Mucosa of gallbladder (tissue), 1 donor: ENCODE data around the gene STXBP1. TPM values are rescaled to one million over a fixed set of nuclear protein-coding genes. Genes with fewer than 3 reads are reported as not detected.
"Not testable (repeated sequence)": the region's sequence is repeated elsewhere in the genome, so short reads cannot be mapped to it uniquely, and the experiment has no call there.

Experiments
- DNase-seq: peaks from one replicate; pipeline ENCODE4 v3.0.0-alpha.2; 2020; ENCODE audit warnings: low spot score
- total RNA-seq: library from RNA; stranded (reverse); gene quantifications from one replicate; pipeline ENCODE4 v1.2.1, GENCODE V29; 2021
- donor health status: DM: no; HTN: no; CAD: no.

Gene STXBP1
- total RNA-seq, 1 donor from 2014 or later: 52.8 TPM

DNA sequence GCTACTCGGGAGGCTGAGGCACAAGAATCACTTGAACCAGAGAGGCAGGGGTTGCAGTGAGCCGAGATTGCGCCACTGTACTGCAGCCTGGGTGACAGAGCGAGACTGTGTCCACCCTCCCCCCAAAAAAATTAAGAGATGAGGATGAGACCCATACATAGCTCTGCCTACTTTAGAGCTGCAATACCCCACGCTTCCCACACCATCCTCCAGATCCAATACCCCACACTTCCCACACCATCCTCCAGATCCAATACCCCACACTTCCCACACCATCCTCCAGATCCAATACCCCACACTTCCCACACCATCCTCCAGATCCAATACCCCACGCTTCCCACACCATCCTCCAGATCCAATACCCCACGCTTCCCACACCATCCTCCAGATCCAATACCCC, 34.9 kb upstream of the STXBP1 start:
- DNase-seq: not testable (repeated sequence)

DNA sequence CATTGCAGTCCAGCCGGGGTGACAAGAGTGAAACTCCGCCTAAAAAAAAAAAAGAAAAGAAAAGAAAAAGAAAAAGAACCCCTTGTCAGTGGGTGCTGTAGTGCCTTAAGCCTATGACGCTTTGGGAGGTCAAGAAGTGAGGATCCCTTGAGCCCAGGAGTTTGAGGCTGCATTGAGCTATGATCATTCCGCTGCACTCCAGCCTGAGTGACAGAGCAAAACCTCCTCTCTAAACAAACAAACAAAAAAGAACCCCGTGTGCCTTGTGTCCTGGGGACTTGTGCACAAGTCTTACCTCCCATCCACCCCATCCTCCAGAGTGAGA, 33.5 kb upstream of the STXBP1 start:
- no peak for DNase-seq

DNA sequence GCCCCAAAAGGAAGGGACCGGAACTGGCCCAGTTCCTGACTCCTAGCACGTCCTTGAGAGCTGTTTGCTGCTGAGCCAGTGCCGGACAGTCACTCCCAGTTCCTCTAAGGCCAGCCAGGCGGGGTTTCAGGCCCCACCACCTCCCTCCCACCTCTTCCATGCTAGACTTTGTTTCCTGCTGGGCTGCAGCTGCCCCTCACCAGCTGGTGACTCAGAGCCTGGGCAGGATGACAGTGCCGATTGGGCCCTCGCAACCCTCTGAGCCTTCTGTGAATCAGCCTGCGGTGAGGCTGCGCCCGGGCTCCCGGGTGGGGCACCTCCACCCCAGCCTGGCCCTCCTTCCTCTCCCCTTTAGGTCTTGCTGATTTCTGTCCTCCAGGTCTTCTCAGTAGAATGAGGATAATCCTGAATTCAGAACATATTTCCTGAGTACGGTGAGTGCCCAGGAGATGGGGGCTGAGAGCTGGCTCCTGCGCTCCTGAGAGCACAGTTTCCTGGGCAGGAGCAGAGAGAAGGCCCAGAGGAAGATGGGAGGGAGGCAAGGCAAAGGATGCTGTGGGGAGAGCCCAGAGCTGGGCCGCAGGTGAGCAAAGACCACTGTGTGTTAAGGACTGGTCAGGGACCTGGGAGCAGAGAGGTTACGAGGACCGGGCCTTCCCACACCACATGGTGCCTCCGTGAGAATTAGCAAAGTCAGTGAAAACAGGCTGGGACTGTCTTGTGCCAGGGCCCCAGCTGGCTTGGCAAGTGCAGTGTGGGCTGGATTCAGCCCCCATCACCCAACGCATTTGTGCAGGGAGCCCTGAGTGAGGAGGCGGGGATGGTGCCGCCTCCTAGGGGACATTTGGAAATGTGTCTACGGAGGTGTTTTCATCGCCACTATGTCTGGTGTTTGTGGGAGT, 32.9 kb upstream of the STXBP1 start:
- DNase-seq: peak; percentile 90

DNA sequence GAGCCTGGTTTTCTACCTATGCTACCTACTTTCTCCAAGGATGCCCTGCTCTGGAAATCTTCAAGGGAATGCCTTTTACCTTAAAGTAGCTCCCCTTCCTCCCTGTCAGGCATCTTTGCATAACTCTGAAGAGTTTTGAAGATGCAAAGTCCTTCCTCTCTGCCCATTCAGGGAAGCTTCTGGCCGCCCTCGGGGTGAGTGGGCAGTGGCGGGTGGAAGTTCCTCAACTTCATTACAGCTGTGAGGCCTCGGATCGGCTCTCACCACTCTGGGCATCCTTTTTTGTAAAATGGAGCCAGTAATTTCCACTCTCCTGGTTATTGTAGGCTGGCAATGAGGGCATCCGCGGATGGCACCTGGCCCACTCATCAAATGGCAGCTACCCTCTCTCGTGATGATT, 31.7 kb upstream of the STXBP1 start:
- no peak for DNase-seq

DNA sequence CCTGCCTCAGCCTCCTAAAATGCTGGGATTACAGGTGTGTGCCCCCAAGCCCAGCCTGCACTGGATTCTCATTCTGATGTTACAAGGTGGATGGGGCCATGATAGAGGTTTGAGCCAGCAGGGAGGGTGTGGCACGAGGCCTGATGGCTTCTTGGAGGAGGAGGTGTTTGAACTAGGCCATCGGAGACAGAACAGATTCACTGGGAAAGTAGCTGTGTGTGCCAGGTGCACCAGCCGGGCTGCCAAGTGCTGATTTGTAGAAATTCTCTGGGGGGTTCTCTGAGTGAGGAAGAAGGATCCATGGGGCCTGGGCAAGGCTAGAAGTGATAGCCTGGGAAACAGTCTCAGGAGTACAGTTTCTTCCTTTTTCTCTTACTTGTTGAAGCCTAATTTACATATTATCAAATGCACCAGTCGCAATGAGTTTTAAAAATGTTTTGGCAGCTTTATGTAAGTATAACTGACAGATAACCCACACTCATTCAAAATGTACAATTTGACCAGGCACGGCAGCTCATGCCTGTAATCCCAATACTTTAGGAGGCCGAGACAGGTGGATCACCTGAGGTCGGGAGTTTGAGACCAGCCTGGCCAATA, 31.1 kb upstream of the STXBP1 start:
- no peak for DNase-seq

DNA sequence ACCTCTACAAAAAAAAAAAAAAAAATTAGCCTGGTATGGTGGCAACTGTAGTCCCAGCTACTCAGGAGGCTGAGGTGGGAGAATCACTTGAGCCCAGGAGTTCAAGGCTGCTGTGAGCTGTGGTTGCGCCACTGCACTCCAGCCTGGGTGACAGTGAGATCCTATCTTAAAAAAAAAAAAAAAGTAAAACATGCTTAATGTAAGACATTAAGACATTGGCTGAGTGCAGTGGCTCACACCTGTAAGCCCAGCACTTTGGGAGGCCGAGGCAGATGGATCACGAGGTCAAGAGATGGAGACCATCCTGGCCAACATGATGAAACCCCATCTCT, 27.6 kb upstream of the STXBP1 start:
- not testable (repeated sequence) for DNase-seq

DNA sequence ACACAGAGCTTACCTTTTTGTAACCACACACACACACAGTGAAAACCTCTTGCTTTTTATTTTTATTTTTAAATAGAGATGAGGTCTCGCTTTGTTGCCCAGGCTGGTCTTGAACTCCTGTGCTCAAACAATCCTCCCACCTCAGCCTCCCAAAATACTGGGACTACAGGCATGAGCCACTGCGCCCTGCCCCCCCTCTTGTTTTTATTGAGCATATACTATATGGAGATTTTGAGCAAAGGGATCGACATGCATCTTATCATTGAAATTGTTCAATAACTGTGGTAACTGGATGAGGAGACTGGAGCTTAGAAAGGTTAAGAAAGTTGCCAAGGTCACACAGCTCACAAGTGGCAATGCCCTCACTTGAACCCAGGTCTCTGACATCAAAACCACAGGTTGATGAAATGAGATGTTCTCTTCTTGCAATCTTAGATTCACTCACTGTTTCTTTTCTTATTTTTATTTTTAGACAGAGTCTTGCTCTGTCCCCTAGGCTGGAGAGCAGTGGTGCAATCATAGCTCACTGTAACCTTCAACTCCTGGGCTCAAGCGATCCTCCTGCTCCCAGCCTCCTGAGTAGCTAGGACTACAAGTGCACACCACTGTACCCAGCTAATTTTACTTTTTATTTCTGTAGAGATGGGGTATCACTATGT, 26.8 kb upstream of the STXBP1 start:
- DNase-seq: no peak

DNA sequence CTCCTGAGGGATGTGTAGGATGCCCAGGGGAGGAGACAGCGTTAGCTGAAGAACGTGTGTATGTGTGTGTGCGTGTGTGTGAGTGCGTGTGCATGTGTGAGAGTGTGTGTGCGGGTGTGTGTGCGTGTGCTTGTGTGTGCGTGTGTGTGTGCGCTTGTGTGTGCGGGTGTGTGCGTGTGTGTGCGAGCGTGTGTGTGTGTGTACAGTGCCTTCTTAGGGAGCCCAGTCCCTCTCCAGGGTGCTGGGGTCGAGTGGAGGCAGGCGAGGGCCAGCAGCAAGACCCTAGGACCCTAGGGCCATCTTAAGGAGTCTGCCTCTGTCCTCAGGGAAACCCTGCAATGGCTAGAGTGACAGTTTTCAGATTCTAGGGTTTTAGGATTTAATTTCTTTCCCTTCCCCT, 26.0 kb upstream of the STXBP1 start:
- no peak for DNase-seq

DNA sequence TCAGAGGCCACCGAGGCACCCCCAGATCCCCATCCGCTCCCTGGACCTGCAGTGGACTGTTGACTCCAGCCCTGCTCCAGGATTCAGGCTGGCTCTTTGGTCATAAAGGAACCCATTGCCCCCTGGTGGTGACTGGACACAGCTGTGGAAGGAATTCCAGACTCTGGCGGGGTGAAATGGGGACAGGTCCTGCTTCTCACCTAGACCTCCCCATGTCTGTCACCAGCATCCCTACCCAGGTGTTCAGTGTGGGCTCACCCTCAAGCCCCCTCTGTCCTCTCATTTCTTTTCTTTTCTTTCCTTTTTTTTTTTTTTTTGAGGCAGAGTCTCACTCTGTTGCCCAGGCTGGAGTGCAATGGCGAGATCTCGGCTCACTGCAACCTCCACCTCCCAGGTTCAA, 25.5 kb upstream of the STXBP1 start:
- peak; percentile 83 for DNase-seq

DNA sequence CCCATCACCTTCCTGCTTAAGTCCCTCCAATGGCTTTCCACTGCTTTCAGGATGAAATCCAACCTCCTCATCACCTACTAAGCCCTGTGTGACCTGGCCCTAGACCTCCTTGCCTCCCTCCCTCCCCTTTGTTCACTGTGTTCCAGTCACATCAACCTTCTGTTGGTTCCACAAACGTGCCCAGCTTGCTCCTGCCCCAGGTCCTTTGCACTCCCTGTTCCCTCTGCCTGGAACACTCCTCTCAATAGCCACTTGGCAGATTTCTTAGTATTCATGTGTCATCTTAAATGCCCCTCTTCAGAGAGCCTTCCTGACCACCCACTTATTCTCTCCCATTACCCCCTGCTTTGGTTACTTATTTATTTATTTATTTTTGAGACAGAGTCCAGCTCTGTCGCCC, 24.1 kb upstream of the STXBP1 start:
- no peak for DNase-seq

DNA sequence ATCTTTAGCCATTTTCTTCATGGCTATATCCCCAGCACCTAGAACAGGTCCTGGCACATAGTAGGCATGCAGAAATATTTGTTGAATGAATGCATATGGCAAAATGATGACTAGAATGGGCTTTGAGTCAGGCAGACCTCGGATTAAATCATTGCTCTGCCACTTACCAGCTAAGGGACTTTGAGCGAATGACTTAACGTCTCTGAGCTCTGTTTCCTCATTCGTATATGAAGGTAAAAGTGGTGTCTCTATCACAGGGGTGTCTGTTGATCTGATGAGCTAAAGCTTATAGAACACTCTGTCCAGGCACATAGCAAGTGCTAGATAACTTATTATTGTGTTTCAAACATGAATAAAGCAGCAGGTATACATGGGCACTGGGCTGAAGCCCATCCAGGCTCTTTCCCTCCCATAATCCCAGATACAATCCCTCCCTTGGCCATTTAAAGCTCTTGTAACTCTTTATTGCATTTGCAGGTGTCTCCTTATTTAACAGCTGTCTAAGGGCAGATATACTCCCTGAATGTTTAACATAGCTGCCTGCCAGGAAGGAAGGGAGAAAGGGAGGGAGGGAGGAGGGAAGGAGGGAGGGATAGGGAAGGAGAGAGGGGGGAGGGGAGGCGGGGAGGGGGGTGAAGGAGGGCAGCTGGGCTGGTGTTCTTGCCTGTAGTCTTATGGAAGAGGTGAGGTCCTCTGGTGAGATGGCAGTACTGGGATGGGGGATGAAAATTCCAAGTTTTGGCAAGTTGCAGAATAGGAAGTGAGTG, 23.2 kb upstream of the STXBP1 start:
- no peak for DNase-seq

DNA sequence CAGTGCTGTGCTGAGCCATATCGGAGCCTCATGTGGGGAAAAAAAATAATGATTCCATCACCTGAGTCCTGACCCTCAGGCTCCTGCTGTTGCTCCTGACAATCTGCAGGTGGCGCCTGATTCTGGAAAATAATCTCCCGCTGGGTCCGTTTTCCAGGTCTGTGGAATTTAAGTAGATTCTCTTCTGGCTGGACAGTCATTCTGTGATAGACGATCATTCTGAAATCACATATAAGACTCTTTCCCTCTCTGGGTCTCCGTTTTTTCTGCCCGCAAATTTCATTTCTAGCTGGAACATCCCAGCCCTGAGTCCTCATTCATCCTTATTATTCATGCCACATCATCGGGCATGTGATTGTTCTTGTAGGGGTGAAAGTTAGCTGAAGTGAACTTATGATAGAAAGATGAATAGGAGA, 22.1 kb upstream of the STXBP1 start:
- DNase-seq: peak; percentile 74

DNA sequence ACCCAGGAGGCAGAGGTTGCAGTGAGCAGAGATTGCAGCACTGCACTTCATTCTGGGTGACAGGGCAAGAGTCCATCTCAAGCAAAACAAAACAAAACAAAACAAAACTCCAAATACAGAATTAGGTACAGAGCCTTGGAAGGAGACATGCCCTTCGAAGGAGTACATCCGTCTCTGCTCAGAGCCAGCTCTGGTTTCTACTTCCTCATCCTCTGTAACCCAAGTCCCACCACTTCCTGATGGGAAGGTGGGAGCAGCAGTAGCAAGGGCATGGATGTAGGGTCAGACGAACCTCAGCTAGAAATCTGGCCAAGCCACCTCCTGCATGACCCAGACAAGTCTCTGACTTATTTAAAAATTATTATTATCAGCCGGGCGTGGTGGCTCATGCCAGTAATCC, 16.5 kb upstream of the STXBP1 start:
- DNase-seq: no peak

DNA sequence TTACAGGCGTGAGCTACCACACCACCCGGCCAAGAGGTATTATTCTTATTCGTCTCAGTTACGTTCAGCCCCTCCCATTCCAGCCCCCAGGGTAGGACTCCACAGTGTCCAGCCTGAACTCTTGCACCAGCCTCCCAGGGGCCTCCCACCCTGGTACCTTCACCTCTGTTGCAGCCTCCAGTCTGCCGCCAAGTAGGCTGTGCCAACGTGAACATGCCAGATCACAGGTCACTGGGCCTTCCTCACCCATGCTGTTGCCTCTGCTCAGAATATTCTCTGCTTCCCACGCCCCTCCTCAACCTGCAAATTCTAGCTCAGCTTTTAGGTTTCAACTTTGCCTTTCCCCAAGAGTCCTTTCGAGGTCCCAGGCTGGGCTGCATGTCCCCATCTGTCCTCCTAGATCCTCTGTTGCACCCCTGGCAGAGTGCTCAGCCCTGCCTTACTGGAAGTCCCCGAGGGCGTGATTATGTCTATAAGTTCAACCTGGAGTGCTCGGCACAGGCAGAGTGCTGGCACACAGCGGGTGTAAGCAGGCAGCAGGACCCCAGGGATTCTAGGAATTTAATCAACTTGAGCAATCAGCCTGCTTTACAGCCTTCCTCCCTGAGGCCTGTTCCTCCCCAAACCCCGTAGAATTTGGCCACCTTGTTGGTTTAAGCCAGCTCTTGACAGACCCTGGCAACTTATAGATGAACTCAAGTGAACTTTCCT, 13.1 kb upstream of the STXBP1 start:
- no peak for DNase-seq

DNA sequence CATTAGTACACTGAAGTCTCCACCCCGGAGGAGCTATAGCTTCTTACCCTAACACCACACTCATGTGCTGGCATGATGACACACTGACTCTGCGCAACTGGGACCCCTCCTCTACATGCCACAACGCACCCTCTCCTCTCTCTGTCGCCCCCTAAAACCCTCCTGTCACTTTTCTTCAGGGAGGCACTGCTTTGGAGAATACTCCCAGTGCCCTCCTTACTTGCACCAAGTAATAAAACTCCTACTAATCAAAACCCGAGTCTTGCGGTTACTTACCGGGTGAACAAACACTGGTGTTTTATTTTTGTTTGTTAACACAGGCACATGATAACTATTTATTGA, 12.6 kb upstream of the STXBP1 start:
- DNase-seq: no peak

DNA sequence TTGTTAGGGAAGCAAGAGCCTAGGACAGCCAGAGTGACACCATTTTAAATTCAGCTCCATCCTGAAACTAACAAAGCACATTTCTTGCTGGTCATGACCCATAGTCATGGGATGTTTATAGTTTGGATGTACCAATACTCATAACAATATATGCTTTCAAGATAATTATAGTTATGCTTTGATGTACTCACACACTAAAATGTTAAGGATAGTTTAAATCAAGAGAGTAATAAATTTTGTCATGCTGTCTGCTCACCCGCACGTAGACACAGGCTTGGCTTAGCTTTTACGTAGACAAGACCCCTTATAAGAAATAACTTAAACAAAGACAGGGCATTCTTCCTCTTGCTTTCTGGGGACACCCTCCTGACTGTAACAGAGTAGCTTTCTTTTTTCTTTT, 8.9 kb upstream of the STXBP1 start:
- no peak for DNase-seq

DNA sequence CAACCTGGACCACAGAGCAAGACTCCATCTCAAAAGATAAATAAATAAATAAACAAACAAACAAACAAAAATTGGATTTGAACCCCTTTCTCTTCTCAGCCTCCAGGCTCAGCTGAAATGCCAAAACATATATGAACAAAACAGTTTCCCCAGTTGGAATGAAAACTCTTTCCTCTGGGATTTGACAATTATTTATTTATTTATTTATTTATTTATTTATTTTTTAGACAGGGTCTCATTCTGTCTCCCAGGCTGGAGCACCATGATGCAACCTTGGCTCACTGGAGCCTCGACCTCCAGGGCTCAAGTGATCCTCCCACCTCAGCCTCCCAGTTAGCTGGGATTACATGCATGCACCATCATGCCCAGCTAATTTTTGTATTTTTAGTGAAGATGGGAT, 6.0 kb upstream of the STXBP1 start:
- no peak for DNase-seq

DNA sequence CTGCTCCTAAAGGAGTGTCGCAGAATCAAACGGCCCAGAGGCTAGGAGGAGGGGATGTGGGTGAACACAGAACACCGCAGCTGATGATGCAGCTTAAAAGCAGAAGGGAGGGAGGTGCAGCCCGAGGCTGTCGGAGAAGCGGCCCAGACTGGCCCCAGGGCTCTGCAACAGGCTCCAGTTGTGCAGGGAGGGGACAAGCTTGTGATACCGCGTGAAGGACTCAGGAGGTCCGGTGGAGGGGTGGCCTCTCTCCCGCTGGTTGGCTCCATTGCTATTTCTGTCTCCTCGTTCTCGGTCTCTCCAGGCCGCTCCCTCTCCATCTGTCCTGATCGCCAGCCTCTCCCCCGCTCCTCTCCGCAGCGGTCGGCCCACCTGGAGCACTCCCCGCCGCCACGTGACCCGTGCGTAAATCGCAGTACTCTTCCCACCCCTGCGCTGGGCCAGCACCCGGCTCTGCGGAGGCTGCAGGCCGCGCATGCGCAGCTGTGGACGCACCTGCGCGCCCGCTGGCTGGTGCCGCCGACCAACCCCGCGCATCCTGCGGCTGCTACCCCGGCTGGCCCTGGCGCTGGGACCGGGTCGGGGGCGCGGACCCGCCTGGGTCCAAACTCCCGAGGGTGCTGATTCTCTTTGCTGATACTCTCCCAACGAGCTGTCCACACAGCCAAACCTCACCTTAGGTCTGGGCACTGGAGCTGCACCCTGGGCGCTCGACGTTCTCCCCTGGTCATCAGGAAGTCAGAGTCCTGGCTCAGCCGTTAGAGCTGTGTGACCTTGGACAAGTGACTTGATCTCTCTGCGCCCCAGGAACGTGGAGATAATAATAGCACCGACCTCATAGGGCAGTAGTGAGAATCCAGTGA, 3.7 kb upstream of the STXBP1 start:
- peak; percentile 67 for DNase-seq

DNA sequence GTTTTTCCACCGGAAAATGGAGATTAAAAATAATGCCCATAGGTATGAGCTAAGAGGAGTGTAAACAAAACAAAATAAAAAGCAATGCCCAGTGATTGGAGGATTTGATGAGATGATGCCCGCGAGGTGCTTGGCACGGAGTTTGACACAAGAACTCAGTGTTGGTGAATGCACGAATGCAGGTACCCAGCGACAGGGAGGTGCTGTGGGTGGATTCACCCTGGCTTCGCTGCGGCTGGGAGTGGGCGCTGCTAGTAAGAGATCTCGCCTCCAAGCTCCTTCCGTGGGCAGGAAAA, 526 bp upstream of the STXBP1 start:
- DNase-seq: no peak

DNA sequence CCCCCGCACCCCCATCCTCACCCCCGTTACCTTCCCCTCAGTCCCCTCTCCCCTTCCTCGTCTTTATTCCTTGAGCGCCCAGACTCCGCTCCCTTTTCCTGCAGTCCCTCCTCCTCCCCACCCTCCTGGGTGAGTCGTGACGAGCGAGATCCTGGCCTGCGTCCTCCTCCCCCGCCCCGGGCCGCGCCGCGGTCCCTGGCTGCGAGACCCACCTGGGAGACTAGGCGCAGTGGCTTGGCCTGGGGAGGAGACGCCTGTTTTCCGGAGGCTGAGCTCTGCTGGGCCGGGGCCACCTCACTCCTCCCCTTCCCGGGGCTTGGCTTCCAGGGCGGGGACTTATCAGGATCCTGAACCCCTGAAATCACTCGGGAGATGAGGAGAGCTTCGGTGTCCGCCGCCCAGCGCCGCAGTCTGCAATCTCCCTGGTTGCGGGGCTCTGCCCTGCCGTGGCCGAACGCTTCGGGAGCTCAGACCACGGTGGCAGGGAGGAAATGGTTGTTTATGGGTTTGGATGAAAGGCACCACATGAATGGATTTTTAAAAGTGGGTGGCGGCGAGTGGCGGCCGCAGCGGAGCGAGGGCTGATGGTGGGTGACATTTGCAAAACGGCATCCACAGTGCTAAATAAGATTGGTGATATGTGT, 984 bp downstream of the STXBP1 start:
- peak; percentile 52 for DNase-seq

DNA sequence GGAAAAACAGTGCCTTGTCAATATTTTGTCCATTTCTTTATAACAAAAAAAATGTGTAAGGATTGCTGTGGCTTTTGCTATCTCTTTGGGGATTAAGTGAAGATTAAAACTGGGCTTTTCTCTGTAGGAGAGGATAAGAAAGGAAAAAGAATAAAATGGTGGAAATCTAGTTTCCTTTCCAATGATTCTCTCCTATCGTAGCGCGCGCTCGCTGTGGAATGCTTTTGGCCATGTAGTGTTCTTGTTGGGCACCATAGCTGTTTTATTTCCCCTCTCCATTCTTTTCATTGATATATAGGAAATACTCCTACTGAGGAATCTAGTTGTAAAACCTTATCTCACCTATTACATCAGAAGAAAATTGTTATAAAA, 1.5 kb downstream of the STXBP1 start:
- DNase-seq: no peak
